SK-N-MC (cell line): ENCODE results near the gene NOM1.

Experiments used
- DNase-seq: peaks from one replicate; pipeline ENCODE4 v3.0.0-alpha.2; 2011; ENCODE audit warnings: low read depth, low spot score
- H3K27ac ChIP-seq: fragments of 200-600 bp; sonication (generic); 2 replicates; pipeline ENCODE4 v1.5.1; 2016; ENCODE audit warnings: mixed run types
- H3K36me3 ChIP-seq: fragments of 200-600 bp; sonication (generic); 2 replicates; pipeline ENCODE4 v1.6.1; 2017; ENCODE audit warnings: antibody characterized with exemption, low read length, mixed read lengths; ENCODE audit not compliant: insufficient read depth
- H3K4me3 ChIP-seq: fragments of 200-600 bp; sonication (generic); 2 replicates; pipeline ENCODE4 v1.5.1; 2016
- H3K9ac ChIP-seq: fragments of 200-600 bp; sonication (generic); 2 replicates; pipeline ENCODE4 v1.8.0; 2017; ENCODE audit warnings: mixed run types, mixed read lengths; ENCODE audit not compliant: insufficient read length
- H3K9me3 ChIP-seq: fragments of 200-600 bp; sonication (generic); 2 replicates; pipeline ENCODE4 v1.6.1; 2017; ENCODE audit warnings: low read depth, mild to moderate bottlenecking, antibody characterized with exemption, low read length, moderate library complexity, mixed read lengths
- EZH2 ChIP-seq: fragments of 200-600 bp; sonication (generic); IDR thresholded peaks from one replicate; pipeline ENCODE4 v1.6.1; 2017; ENCODE audit warnings: antibody characterized with exemption
- FOXP2 ChIP-seq: optimal IDR thresholded peaks from 2 replicates; pipeline ENCODE3; 2011; ENCODE audit warnings: mild to moderate bottlenecking, moderate library complexity; ENCODE audit not compliant: insufficient read depth; ENCODE audit errors: extremely low read length, control extremely low read depth
- POLR2AphosphoS5 ChIP-seq: IDR thresholded peaks from 2 replicates; pipeline ENCODE4 v1.6.1; 2012; ENCODE audit warnings: mild to moderate bottlenecking, low read depth, low read length, borderline replicate concordance

Gene NOM1

DNA sequence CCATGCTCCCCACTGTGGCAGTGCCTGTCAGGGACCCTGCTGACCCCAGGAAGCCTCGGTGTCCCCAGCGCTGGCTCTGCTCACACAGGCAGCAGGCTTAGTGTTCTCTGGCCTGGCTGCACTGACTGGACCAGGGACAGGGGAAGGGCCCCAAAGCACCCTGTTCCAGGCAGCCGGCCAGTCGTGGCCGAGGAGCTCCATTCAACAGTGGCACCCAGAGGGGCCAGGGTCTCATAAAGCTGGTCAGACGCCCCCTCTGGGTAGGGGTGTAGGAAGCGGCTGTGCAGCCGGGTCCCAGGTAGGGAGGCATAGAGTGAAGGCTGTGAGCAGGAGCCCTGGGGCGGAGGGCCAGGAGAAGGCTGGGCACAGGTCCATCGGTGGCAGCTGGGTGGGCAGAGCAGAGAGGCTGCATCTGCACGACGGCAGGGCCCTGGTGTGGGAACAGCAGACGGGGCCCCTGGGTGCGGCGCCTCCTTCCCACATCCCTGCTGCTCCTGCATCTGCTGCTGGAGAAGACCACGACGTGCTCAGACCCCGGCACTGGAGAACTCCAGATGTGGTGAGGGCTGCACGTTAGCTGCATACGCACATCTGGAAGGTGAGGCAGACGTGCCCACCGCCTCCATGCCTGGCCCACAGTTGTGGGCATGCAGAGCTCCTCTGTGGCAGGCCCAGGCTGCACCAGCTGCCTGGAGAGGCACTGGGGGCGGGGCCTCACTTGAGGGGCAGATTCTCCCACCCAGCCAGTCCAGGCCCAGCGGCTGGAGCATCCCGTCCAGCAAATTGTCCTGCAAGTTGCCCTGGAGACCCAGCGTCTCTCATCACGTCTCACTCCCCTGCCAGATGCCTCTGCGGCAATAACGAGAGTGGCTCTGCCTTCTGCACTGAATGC, 35.8 kb downstream of the NOM1 start:
- H3K27ac ChIP-seq, result no peak overlapping the region
- H3K9me3 ChIP-seq, result no peaks in the 10 kb centered on the region
- no peak overlapping the region for H3K9ac ChIP-seq
- H3K36me3 ChIP-seq, result no peaks in the 10 kb centered on the region
- no peak overlapping the region for H3K4me3 ChIP-seq
- DNase-seq, result no peak
- TF ChIP-seq EZH2, result no peak
- no peak for TF ChIP-seq POLR2AphosphoS5
- no peak for TF ChIP-seq FOXP2

DNA sequence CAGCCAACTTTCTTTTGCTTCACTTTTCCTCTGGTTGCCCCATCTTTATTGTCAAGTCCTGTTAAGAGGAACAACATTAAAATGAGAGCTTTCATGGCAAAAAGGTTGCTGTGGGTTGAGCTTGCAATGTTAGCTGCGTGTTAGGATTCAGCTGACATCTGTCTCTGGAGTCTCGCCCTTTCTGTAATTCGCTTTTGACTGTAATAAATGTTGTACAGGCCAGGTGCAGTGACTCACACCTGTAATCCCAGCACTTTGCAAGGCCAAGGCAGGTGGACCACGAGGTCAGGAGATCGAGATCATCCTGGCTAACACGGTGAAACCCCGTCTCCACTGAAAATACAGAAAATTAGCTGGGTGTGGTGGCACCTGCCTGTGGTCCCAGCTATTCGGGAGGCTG, 36.9 kb downstream of the NOM1 start:
- no peaks in the 10 kb centered on the region for H3K9me3 ChIP-seq
- TF ChIP-seq POLR2AphosphoS5 (no peak), EZH2 (no peak), FOXP2 (no peak)
- H3K36me3 ChIP-seq, result no peaks in the 10 kb centered on the region
- H3K4me3 ChIP-seq, result no peak overlapping the region
- H3K27ac ChIP-seq, result no peak overlapping the region
- no peak overlapping the region for H3K9ac ChIP-seq
- no peak for DNase-seq

DNA sequence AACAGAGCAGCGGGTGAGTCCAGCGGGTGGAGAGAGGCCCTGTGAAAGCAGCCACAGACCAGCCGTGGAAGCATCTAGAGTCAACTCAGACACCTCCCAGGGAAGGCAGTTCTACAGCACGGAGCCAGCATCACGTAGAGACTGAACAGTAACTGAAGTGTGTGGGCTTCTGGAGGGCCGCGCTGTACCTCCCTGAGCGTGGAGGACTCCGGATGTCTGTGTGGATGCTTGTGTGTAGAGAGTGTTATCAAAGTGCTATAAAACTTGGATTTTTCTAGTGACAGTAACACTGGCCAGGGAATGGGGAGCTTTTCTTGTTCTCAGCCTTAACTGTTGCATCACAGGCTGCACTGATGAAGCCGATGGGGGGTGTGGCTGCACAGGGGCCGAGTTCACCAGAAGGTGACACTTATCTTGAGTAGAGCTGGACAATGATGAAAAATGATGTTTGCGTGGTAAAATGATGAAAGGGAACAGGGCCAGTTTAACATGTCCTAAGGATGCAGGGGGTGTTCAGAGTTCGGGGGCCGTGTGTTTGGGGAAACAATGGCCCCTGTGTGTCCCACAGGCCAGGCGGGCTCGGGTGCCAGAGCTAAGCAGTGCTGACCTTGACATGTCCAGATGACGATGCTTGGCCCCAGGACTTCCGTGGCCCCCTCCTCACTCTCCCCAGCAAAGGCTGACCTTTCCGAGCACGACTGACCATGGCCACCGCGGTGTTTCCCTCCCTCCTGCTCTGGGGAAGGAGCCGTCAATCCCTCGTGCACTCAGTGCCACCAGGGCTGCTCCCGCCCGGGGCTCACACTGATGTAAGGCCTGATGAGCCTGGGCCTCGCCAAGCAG, 39.1 kb downstream of the NOM1 start:
- no peak for TF ChIP-seq POLR2AphosphoS5
- TF ChIP-seq FOXP2, result no peak
- no peak for TF ChIP-seq EZH2
- no peak overlapping the region for H3K4me3 ChIP-seq
- DNase-seq, result no peak
- H3K9ac ChIP-seq, result no peak overlapping the region
- H3K36me3 ChIP-seq, result no peaks in the 10 kb centered on the region
- no peaks in the 10 kb centered on the region for H3K9me3 ChIP-seq
- H3K27ac ChIP-seq, result no peak overlapping the region

DNA sequence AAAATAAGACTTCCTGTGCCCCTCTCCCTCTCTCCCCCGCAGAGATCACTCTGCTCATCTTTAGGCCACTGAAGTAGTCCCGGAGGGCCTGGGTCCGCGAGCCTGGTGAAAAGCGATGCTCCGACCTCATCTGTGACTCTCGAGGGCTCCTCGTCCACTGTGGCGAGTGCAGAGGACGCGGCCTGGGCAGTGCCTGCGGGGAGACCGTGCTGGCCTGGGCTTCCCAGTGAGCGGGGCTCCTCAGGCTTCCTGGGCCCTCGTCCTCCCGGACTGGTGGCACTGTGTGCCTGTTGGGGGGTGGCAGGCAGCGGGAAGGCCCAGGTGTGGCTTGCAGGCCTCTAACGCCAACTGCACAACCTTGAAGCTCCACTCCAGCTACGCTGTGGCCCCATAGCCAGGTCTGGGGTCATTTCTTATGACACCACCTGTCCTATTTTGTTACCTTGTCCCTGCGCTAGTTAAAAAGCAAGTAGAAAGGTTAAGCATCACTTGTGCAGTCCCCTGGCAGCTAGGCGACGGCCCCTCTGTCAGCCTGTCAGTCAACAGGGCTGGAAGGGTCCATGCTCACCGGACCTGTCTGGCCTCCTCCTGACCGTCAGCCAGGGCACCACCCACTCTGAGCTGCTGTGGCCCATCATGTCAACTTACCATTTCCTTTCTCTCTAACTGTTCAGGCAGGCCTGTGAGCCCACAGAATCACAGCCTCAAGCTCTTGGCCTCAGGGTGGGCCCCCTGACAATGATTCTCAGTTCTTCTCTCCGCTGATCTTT, 40.4 kb downstream of the NOM1 start:
- no peak overlapping the region for H3K9ac ChIP-seq
- DNase-seq, result no peak
- TF ChIP-seq EZH2 (no peak), FOXP2 (no peak), POLR2AphosphoS5 (no peak)
- no peak overlapping the region for H3K4me3 ChIP-seq
- H3K9me3 ChIP-seq, result no peaks in the 10 kb centered on the region
- H3K27ac ChIP-seq, result no peak overlapping the region
- no peaks in the 10 kb centered on the region for H3K36me3 ChIP-seq

GRCh38 chr7:156993021-156993924, 43.8 kb downstream of the NOM1 start:
- TF ChIP-seq FOXP2 (no peak), EZH2 (no peak), POLR2AphosphoS5 (no peak)

GRCh38 chr7:156993925-156994235, 44.4 kb downstream of the NOM1 start:
- DNase-seq, result no peak
- TF ChIP-seq EZH2 (no peak), FOXP2 (no peak), POLR2AphosphoS5 (no peak)
- Histone ChIP-seq H3K36me3 (no peaks in the 10 kb centered on the region), H3K4me3 (no peak overlapping the region), H3K9me3 (no peaks in the 10 kb centered on the region), H3K9ac (no peak overlapping the region), H3K27ac (no peak overlapping the region)

More at GRCh38 chr7:156993021-156993924, 43.8 kb downstream of the NOM1 start:
- Histone ChIP-seq H3K4me3 (no peak overlapping the region), H3K27ac (no peak overlapping the region), H3K9me3 (no peaks in the 10 kb centered on the region), H3K9ac (no peak overlapping the region), H3K36me3 (no peaks in the 10 kb centered on the region)
- no peak for DNase-seq

DNA sequence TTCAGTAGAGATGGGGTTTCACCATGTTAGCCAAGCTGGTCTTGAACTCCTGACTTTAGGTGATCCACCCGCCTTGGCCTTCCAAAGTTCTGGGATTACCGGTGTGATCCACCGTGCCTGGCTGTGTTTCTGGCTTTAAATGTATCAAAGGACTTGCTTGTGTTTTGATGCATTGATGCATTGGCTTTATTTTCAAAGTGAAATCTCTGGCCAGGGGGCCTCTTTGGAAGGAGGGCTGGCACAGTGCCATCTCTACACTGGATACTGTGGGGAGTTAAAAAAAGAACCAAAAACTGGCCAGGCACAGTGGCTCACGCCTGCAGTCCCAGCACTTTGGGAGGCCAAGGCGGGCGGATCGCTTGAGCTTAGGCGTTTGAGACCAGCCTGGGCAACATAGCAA, 44.9 kb downstream of the NOM1 start:
- H3K4me3 ChIP-seq, result no peak overlapping the region
- no peaks in the 10 kb centered on the region for H3K9me3 ChIP-seq
- no peaks in the 10 kb centered on the region for H3K36me3 ChIP-seq
- no peak for DNase-seq
- no peak for TF ChIP-seq EZH2
- no peak overlapping the region for H3K9ac ChIP-seq
- H3K27ac ChIP-seq, result no peak overlapping the region
